SU-DHL-6 (cell line): Measurements from ENCODE around the gene CSPG4.

Experiments
- EZH2phosphoT487 ChIP-seq: fragments of 200-600 bp; sonication (generic), shearing (Covaris generic); conservative IDR thresholded peaks from 2 replicates; pipeline ENCODE4 v1.6.1; 2018; ENCODE audit warnings: mild to moderate bottlenecking, antibody characterized with exemption, low read length, moderate library complexity, mixed read lengths
- TF ChIP-seq, protein P1 (sequence below): fragments of 200-600 bp; sonication (generic); IDR thresholded peaks from one replicate; pipeline ENCODE4 v1.5.1; 2017; ENCODE audit warnings: antibody characterized with exemption, mild to moderate bottlenecking, low read length, moderate library complexity; ENCODE audit not compliant: insufficient read depth, poor library complexity, severe bottlenecking

GRCh38 chr15:75720787-75721479, 8.3 kb upstream of the CSPG4 start:
- TF ChIP-seq, protein P1, sequence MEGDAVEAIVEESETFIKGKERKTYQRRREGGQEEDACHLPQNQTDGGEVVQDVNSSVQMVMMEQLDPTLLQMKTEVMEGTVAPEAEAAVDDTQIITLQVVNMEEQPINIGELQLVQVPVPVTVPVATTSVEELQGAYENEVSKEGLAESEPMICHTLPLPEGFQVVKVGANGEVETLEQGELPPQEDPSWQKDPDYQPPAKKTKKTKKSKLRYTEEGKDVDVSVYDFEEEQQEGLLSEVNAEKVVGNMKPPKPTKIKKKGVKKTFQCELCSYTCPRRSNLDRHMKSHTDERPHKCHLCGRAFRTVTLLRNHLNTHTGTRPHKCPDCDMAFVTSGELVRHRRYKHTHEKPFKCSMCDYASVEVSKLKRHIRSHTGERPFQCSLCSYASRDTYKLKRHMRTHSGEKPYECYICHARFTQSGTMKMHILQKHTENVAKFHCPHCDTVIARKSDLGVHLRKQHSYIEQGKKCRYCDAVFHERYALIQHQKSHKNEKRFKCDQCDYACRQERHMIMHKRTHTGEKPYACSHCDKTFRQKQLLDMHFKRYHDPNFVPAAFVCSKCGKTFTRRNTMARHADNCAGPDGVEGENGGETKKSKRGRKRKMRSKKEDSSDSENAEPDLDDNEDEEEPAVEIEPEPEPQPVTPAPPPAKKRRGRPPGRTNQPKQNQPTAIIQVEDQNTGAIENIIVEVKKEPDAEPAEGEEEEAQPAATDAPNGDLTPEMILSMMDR = peak; percentile 24
- TF ChIP-seq EZH2phosphoT487 = no peak
